Stimulated activated CD8-positive, alpha-beta memory T cell treated with anti-CD3 and anti-CD28 coated beads, Interleukin-4, amount 100 ng/mL, for 24 hours (primary cell): ENCODE results near the gene TIMM10B.

Experiments used
- DNase-seq: peaks from one replicate; pipeline ENCODE4 v3.0.0-alpha.2; 2020; ENCODE audit warnings: low read depth

TIMM10B gene

GRCh38 chr11:6472934-6473333, 8.4 kb upstream of the TIMM10B start:
- DNase-seq: no peak

- DNase-seq: peak; percentile 69
Measured at GRCh38 chr11:6473451-6474412, 7.6 kb upstream of the TIMM10B start, which contains the start of gene TRIM3. TRIM3 (minus strand) TSS chr11:6473941; CDS start chr11:6465695, 8,246 bp downstream.

- DNase-seq: no peak
Measured at GRCh38 chr11:6474413-6474792, 6.9 kb upstream of the TIMM10B start.

GRCh38 chr11:6474806-6475500, 6.3 kb upstream of the TIMM10B start:
- DNase-seq: no peak

GRCh38 chr11:6475936-6476335, 5.4 kb upstream of the TIMM10B start:
- DNase-seq: no peak

GRCh38 chr11:6476571-6476970, 4.7 kb upstream of the TIMM10B start:
- no peak for DNase-seq

GRCh38 chr11:6480299-6480914, 894 bp upstream of the TIMM10B start:
- no peak for DNase-seq

- DNase-seq: no peak
Measured at GRCh38 chr11:6481924-6482275, 599 bp downstream of the TIMM10B start.

- DNase-seq: no peak
Measured at GRCh38 chr11:6482441-6482840, 1.1 kb downstream of the TIMM10B start.

- no peak for DNase-seq
Measured at GRCh38 chr11:6483015-6483414, 1.7 kb downstream of the TIMM10B start.

GRCh38 chr11:6485661-6486060, 4.4 kb downstream of the TIMM10B start:
- no peak for DNase-seq

GRCh38 chr11:6486256-6486655, 5.0 kb downstream of the TIMM10B start:
- no peak for DNase-seq

GRCh38 chr11:6486938-6487337, 5.6 kb downstream of the TIMM10B start:
- DNase-seq: no peak

- no peak for DNase-seq
Measured at GRCh38 chr11:6488342-6488741, 7.0 kb downstream of the TIMM10B start.

GRCh38 chr11:6488821-6489220, 7.5 kb downstream of the TIMM10B start:
- DNase-seq: no peak

- DNase-seq: no peak
Measured at GRCh38 chr11:6489306-6489705, 8.0 kb downstream of the TIMM10B start.

- DNase-seq: no peak
Measured at GRCh38 chr11:6497069-6497839, 16.0 kb downstream of the TIMM10B start, which contains the start of gene DNHD1. DNHD1 (plus strand) TSS chr11:6497280; CDS start chr11:6498216, 936 bp downstream.

- DNase-seq: no peak
Measured at GRCh38 chr11:6498121-6498520, 16.8 kb downstream of the TIMM10B start.

- no peak for DNase-seq
Measured at GRCh38 chr11:6498544-6498943, 17.2 kb downstream of the TIMM10B start.

- DNase-seq: no peak
Measured at GRCh38 chr11:6502382-6502781, 21.1 kb downstream of the TIMM10B start.

- no peak for DNase-seq
Measured at GRCh38 chr11:6504166-6504565, 22.9 kb downstream of the TIMM10B start.
